Activated CD8-positive, alpha-beta memory T cell treated with anti-CD3 and anti-CD28 coated beads, Interleukin-2, amount 50 U/mL, for 1 hour (primary cell): ENCODE data around the gene CCDC73.

Source experiments
- DNase-seq: peaks from one replicate; pipeline ENCODE4 v3.0.0-alpha.2; 2020; ENCODE audit errors: extremely low read depth

CCDC73 gene

GRCh38 chr11:32586576-32587190 is 207.8 kb downstream of the CCDC73 start:
- DNase-seq, result no peak

- DNase-seq, result no peak
Measured at GRCh38 chr11:32584921-32585320, 209.5 kb downstream of the CCDC73 start.

- DNase-seq, result peak; percentile 89
Measured at GRCh38 chr11:32583459-32584271, 210.8 kb downstream of the CCDC73 start, which contains the start of gene EIF3M. EIF3M (plus strand) TSS chr11:32583831; CDS start chr11:32583888, 57 bp downstream.

- no peak for DNase-seq
Measured at GRCh38 chr11:32581556-32581955, 212.9 kb downstream of the CCDC73 start.

GRCh38 chr11:32580967-32581366 is 213.5 kb downstream of the CCDC73 start:
- no peak for DNase-seq

GRCh38 chr11:32576456-32576855 is 218.0 kb downstream of the CCDC73 start:
- DNase-seq, result no peak

GRCh38 chr11:32575070-32575469 is 219.4 kb downstream of the CCDC73 start:
- DNase-seq, result no peak

GRCh38 chr11:32574421-32574820 is 220.0 kb downstream of the CCDC73 start:
- DNase-seq, result no peak

GRCh38 chr11:32573228-32573627 is 221.2 kb downstream of the CCDC73 start:
- no peak for DNase-seq

GRCh38 chr11:32571039-32571438 is 223.4 kb downstream of the CCDC73 start:
- DNase-seq, result no peak

- no peak for DNase-seq
Measured at GRCh38 chr11:32569313-32569881, 225.1 kb downstream of the CCDC73 start.

- DNase-seq, result no peak
Measured at GRCh38 chr11:32567154-32567553, 227.3 kb downstream of the CCDC73 start.

GRCh38 chr11:32566517-32566916 is 227.9 kb downstream of the CCDC73 start:
- DNase-seq, result no peak

GRCh38 chr11:32563600-32563959 is 230.9 kb downstream of the CCDC73 start:
- DNase-seq, result no peak

- DNase-seq, result no peak
Measured at GRCh38 chr11:32562839-32563599, 231.4 kb downstream of the CCDC73 start.

GRCh38 chr11:32561835-32562234 is 232.6 kb downstream of the CCDC73 start:
- DNase-seq, result no peak

- no peak for DNase-seq
Measured at GRCh38 chr11:32555895-32556294, 238.6 kb downstream of the CCDC73 start.

GRCh38 chr11:32555091-32555490 is 239.4 kb downstream of the CCDC73 start:
- DNase-seq, result no peak
